ENCODE results near the gene SLC6A8.

- no peak for TF ChIP-seq CTCF (IDR thresholded peaks at IDR 0.05)
- no peak for TF ChIP-seq POLR2A (IDR thresholded peaks at IDR 0.05)
These were observed 14.1 kb upstream of the SLC6A8 start, which contains the start of gene PNCK for GRCh38 chrX:153673428-153674218.

All from prostate gland (tissue), 2 donors.